Measurements from ENCODE around the gene GZMH.
"Not testable (repeated sequence)": the region's sequence is repeated elsewhere in the genome, so short reads cannot be mapped to it uniquely, and the experiment has no call there.

GZMH gene

GRCh38 chr14:24609655-24610344 lies at the start of gene GZMH:
Gene GZMH, minus strand, starts transcription at chr14:24609685. Its CDS starts 72 bp downstream, at chr14:24609613.
- DNase-seq (ENCODE audit: low read depth) = no peak

- not testable (repeated sequence) for DNase-seq (ENCODE audit: low read depth)
These were observed 38.9 kb upstream of the GZMH start for GRCh38 chr14:24648361-24648760.

DNA sequence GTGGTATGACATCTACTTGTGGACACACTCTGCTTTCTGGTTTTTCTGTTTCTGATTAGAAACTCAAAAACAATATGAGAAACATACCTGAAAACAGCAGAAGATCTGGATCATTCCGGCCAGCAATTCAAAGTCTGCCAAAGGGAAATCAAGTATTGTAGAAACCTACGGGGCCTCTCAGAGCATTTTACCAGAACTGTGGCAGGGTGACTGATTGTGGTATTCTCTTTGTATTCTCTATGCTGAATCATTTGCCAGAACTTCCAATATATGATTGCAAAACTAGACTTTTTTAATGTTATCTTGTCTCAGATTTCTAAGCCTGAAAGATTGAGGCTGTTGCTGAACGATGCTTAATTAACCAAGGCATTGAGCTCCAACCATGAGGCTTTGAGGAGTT lies 30.4 kb upstream of the GZMH start:
- no peak for DNase-seq (ENCODE audit: low read depth)

GRCh38 chr14:24639270-24639669 lies 29.8 kb upstream of the GZMH start:
- DNase-seq (ENCODE audit: low read depth) = no peak

DNA sequence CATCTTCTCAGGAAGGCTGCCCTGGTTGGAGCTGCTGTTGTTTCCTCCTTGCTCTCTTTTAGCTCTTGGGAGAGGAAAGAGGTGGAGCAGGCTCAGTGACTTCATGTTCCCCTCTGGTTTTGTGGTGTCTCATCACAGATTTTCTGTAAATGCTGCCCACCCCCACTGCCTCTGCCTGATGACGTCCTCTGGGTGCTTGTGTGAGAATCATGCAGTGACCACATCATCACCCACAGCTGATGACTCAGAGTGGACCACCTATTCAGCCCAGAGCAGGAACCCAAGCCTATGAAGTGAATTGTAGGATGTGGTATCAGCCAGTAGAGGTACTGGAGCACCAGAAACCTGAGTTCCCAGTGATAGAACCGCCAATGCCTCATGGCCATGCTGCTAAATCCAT lies 24.7 kb upstream of the GZMH start, which contains the start of gene GZMB:
TSS of gene GZMB (minus strand) at position 33 of the 400 bp plus-strand sequence. CDS start at position 3, 30 bp downstream.
- no peak for DNase-seq (ENCODE audit: low read depth)

DNA sequence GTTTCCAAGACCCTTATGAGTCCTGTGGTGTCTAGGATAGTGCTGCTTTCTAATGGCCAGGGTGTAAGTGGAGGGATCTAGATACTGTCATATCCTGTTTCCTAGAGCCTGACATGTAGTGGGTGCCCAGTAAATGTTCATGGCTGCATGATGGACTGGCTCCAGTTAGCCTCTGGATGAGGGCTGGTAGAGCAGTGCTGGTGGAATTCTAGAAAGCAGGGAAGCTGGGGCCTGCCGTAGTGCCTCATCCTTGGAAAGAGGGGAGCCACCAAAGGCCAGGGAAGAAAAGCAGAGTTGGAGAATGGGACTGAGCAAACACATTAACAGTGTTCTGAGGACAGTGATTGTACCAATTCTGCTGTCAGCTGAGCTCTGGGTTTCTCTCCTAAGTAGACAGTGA lies 23.9 kb upstream of the GZMH start:
- DNase-seq (ENCODE audit: low read depth) = no peak

DNA sequence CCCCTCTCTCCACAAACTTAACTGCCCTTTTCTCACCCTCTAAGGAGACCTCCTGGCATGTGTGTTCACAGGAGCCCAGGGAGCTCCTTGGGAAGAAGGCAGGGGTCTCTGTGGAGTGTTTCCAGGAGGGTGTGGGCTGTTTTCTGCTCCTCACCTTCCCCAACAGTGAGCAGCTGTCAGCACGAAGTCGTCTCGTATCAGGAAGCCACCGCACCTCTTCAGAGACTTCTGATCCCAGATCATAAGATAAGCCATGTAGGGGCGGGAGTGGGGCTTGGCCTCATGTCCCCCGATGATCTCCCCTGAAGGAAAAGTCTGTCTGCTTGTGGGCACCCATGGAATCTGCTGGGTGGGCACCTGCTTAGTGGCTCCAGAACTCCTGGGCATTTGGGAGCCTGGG lies 23.3 kb upstream of the GZMH start:
- DNase-seq (ENCODE audit: low read depth) = no peak

DNA sequence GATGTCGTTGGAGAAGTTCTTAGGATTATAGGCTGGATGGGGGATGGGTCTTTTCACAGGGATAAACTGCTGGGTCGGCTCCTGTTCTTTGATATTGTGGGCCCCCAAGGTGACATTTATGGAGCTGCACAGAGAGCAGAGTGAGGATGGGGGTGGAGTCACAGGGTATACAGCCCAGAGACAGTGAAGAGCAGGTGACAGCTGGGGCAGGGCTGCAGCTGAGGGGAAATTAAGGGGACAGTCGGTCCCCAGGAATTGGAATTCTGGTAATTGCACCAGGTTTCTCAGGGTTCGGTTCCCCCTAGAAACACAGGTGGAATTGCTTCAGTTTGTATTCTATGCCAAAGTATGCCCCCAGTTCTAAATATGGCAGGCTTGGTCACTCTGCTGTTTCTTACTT lies 22.9 kb upstream of the GZMH start:
- no peak for DNase-seq (ENCODE audit: low read depth)

GRCh38 chr14:24631749-24632335 lies 22.4 kb upstream of the GZMH start:
- no peak for DNase-seq (ENCODE audit: low read depth)

- peak; percentile 7 for DNase-seq (ENCODE audit: low read depth)
These were observed 21.5 kb upstream of the GZMH start for GRCh38 chr14:24630872-24631477.

DNA sequence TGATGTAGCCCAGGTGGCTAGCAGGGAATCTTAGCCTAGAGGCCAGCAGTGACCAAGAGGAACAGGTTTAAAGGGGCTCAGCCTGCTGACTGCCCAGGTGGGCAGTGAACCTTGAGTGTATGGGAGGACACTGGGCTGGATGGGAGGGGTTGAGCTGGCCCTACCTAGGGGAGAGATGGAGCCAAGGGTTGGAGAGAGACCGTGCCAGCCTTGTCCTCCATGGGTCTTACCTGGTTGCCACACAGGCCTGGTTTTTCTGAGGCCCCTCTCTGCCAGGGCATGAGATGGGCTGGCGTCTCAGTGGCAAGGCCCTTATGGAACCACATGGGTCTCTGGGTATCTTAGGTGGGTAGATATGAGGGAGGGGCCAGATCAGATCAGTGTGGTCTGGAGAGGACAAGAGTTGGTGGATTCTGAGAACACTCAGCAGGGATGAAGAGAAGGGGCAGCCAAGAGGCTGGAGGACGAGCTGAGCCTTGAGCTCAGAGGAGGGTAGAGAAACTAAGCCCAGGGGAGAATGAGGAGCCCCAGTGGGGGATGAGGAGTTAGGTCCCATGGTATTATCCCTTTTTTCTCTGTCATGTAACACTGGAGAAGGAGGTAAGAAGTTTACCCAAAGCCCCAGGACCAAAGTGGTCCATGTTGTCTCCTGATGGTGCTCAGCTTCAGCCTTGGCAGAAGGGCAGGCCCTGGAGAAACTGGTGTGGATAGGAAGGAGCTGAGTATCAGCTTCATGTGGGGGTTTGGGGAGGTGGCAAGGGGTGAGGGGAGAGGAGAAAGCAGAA lies 20.8 kb upstream of the GZMH start:
- no peak for DNase-seq (ENCODE audit: low read depth)

- DNase-seq (ENCODE audit: low read depth) = no peak
These were observed 20.0 kb upstream of the GZMH start for GRCh38 chr14:24629521-24629920.

- DNase-seq (ENCODE audit: low read depth) = no peak
These were observed 4.3 kb upstream of the GZMH start for GRCh38 chr14:24613747-24614146.

DNA sequence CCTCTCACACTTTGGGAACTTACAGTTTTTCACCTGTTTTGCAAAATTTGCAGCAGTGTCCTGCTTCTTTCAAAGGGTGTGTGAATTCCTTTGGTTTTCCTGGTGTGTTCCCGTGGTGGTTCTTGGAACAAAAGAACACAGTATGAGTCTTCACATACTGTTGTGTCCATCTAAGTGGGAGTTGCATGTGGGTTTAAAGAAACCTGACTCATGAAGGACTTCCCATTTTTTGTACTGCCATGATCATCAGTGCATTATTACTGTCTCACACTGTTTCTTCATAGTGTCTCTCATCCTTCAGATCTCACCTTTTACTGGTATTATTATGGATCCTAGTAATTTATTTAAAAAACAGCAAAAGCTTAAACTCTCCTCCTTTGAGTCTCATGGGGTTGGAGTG lies 3.8 kb upstream of the GZMH start:
- no peak for DNase-seq (ENCODE audit: low read depth)

DNA sequence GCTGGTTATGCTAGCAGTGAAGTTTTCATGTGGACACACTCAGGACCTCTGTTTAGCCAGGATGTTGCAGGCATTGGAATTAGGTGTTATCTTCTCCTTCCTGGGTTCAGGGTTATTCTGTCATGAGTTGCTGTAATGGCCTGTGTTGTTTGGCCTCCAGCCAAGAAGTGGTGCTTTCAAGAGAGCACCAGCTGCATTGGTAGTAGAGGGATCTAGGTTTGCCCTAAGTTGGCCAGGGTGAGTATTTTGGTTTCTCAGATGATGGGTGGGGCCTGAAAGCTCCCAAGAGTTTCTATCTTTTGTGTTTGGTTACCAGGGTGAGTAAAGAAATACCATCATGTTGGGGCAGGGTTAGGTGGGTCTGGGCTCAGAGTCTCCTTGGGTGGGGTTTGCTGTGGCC lies 2.7 kb upstream of the GZMH start:
- DNase-seq (ENCODE audit: low read depth) = no peak

GRCh38 chr14:24607635-24608514 lies 1.6 kb downstream of the GZMH start:
- no peak for DNase-seq (ENCODE audit: low read depth)

DNA sequence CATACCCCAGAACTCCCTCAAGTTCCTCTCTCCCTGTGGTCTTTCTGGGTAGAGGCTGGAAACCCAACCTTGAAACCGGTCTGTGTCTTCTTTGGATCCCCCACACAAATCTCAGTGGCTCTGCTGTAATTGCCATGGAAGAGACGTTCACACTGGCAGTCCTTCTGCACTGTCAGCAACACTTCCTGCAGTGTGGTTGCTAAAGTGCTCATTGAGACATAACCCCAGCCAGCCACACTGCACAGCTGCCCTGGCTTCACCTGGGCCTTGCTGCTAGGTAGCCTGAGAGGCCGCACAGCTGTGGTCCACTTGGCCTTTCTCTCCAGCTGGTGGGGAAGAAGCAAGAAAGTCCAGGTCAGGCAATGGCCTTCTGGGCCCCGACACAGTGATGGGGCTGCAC lies 2.4 kb downstream of the GZMH start:
- DNase-seq (ENCODE audit: low read depth) = no peak

- no peak for DNase-seq (ENCODE audit: low read depth)
These were observed 3.2 kb downstream of the GZMH start for GRCh38 chr14:24606297-24606696.

DNA sequence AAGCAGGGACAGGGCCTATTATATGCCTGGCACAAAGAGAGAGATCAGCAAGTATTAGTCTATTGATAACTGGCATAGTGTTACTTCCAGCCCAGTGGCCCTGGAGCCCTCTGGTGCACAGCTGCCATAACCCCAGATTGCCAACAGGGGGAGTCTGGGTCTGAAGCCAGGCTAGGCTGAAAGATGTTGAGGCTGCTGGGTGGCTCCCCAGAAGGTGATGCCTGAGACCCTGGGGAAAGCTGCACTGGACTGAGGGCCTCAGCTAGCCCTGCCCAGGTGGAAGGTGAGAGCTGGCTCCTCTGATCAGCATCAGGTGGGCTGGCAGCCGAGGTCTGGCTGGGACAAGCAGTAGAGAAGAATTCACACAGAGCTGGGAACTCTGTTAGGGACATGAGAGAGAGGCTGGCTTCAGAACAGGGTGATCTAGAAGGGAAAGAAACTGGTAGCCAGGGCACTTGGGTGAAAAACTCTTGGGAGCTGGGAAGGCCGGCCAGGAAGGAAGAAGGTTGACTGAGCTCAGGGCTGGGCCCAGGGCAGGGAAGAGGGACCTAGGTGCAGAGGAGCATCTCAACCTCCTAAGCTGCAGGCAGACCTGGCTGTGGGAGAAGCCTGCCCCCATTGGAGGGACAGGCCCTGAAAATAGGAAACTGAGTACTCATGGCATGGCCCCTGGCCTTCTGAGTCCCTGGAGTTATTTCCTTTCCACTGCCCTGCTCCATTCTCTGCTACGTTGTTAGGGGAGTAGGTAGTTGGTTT lies 3.9 kb downstream of the GZMH start:
- DNase-seq (ENCODE audit: low read depth) = no peak

GRCh38 chr14:24597403-24597802 lies 12.1 kb downstream of the GZMH start:
- no peak for DNase-seq (ENCODE audit: low read depth)

Measured in iris pigment epithelial cell (primary cell).